GM19239 (cell line): ENCODE data around the gene CENPF.
"Not testable (repeated sequence)": the region's sequence is repeated elsewhere in the genome, so short reads cannot be mapped to it uniquely, and the experiment has no call there.

Experiments
- DNase-seq: peaks from one replicate; pipeline ENCODE4 v3.0.0; 2011; ENCODE audit warnings: low spot score; ENCODE audit not compliant: insufficient read length
- FAIRE-seq: peaks from 2 replicates; lab custom pipeline; 2011; peaks lifted over from hg19 to GRCh38; lab: Jason Lieb, UNC

CENPF gene

GRCh38 chr1:214582289-214582891 is 20.6 kb upstream of the CENPF start:
- DNase-seq (no peak), FAIRE-seq (no peak)

- DNase-seq (no peak), FAIRE-seq (no peak)
Measured at GRCh38 chr1:214583113-214583512, 19.9 kb upstream of the CENPF start.

- no peak for FAIRE-seq
- DNase-seq, result no peak
Measured at GRCh38 chr1:214583824-214584554, 19.0 kb upstream of the CENPF start.

- DNase-seq (no peak), FAIRE-seq (no peak)
Measured at GRCh38 chr1:214584805-214585766, 17.9 kb upstream of the CENPF start.

GRCh38 chr1:214586621-214587020 is 16.4 kb upstream of the CENPF start:
- DNase-seq, result no peak
- FAIRE-seq, result no peak

- FAIRE-seq (no peak), DNase-seq (no peak)
Measured at GRCh38 chr1:214587165-214587564, 15.8 kb upstream of the CENPF start.

GRCh38 chr1:214588963-214589597 is 13.9 kb upstream of the CENPF start:
- FAIRE-seq, result no peak
- no peak for DNase-seq

- DNase-seq, result no peak
- no peak for FAIRE-seq
Measured at GRCh38 chr1:214590696-214591095, 12.3 kb upstream of the CENPF start.

- FAIRE-seq, DNase-seq: not testable (repeated sequence)
Measured at GRCh38 chr1:214591918-214592317, 11.1 kb upstream of the CENPF start.

- DNase-seq (no peak), FAIRE-seq (no peak)
Measured at GRCh38 chr1:214593158-214593557, 9.8 kb upstream of the CENPF start.

GRCh38 chr1:214603819-214604252 is 841 bp downstream of the CENPF start:
- DNase-seq (no peak), FAIRE-seq (no peak)

- no peak for DNase-seq
- FAIRE-seq, result no peak
Measured at GRCh38 chr1:214604523-214604922, 1.5 kb downstream of the CENPF start.

- not testable (repeated sequence) for FAIRE-seq, DNase-seq
Measured at GRCh38 chr1:214605484-214605883, 2.5 kb downstream of the CENPF start.

GRCh38 chr1:214605933-214606925 is 3.2 kb downstream of the CENPF start:
- FAIRE-seq, DNase-seq: not testable (repeated sequence)

GRCh38 chr1:214607492-214608215 is 4.7 kb downstream of the CENPF start:
- not testable (repeated sequence) for DNase-seq, FAIRE-seq

GRCh38 chr1:214608216-214608783 is 5.3 kb downstream of the CENPF start:
- DNase-seq, FAIRE-seq: not testable (repeated sequence)

GRCh38 chr1:214608817-214609216 is 5.8 kb downstream of the CENPF start:
- FAIRE-seq, result not testable (repeated sequence)

GRCh38 chr1:214609692-214610091 is 6.7 kb downstream of the CENPF start:
- no peak for DNase-seq
- no peak for FAIRE-seq

More at GRCh38 chr1:214608817-214609216, 5.8 kb downstream of the CENPF start:
- DNase-seq, result not testable (repeated sequence)
